KMS-11 (cell line): ENCODE data around the gene YWHAB.
"Not testable (repeated sequence)": the region's sequence is repeated elsewhere in the genome, so short reads cannot be mapped to it uniquely, and the experiment has no call there.

Source experiments
- H2AFZ ChIP-seq: fragments of 200-600 bp; sonication (generic); 2 replicates; pipeline ENCODE4 v1.6.1; 2016; ENCODE audit warnings: antibody characterized with exemption, mixed run types, low read depth
- H3K27ac ChIP-seq: fragments of 200-600 bp; sonication (generic); 2 replicates; pipeline ENCODE4 v1.6.1; 2016; ENCODE audit warnings: mild to moderate bottlenecking, mixed run types
- H3K27me3 ChIP-seq: fragments of 200-600 bp; sonication (generic); 2 replicates; pipeline ENCODE4 v1.6.1; 2017; ENCODE audit warnings: mild to moderate bottlenecking, low read depth, mixed run types, moderate library complexity; ENCODE audit not compliant: insufficient read depth
- H3K36me3 ChIP-seq: fragments of 200-600 bp; sonication (generic); 2 replicates; pipeline ENCODE4 v1.6.1; 2017; ENCODE audit warnings: mild to moderate bottlenecking, mixed run types; ENCODE audit not compliant: insufficient read depth
- H3K4me1 ChIP-seq: fragments of 200-600 bp; sonication (generic); 2 replicates; pipeline ENCODE4 v1.6.1; 2016; ENCODE audit warnings: mild to moderate bottlenecking, low read depth, mixed run types; ENCODE audit not compliant: poor library complexity, severe bottlenecking
- H3K4me2 ChIP-seq: fragments of 200-600 bp; sonication (generic); 2 replicates; pipeline ENCODE4 v1.7.0; 2016; ENCODE audit warnings: mild to moderate bottlenecking, mixed run types
- H3K4me3 ChIP-seq: fragments of 200-600 bp; sonication (generic); IDR thresholded peaks from 2 replicates; pipeline ENCODE4 v1.6.1; 2017; ENCODE audit warnings: low read depth, low read length, mixed read lengths; ENCODE audit not compliant: insufficient read depth
- H3K79me2 ChIP-seq: fragments of 200-600 bp; sonication (generic); 2 replicates; pipeline ENCODE4 v1.6.1; 2016; ENCODE audit warnings: low read depth, mixed run types; ENCODE audit not compliant: insufficient read depth
- H3K9ac ChIP-seq: fragments of 200-600 bp; sonication (generic); 2 replicates; pipeline ENCODE4 v1.6.1; 2016; ENCODE audit warnings: mild to moderate bottlenecking, mixed run types
- H4K20me1 ChIP-seq: fragments of 200-600 bp; sonication (generic); 2 replicates; pipeline ENCODE4 v1.6.1; 2016; ENCODE audit warnings: mild to moderate bottlenecking, mixed run types; ENCODE audit not compliant: insufficient read depth
- CTCF ChIP-seq: fragments of 200-600 bp; sonication (generic); conservative IDR thresholded peaks from 2 replicates; pipeline ENCODE4 v1.6.1; 2017; ENCODE audit warnings: low read depth, mild to moderate bottlenecking, antibody characterized with exemption, low read length, moderate library complexity, mixed read lengths

The YWHAB gene

GRCh38 chr20:44861531-44862006 is 23.9 kb upstream of the YWHAB start:
- H3K4me2 ChIP-seq, result no peak overlapping the region
- no peaks in the 10 kb centered on the region for H4K20me1 ChIP-seq
- no peaks in the 10 kb centered on the region for H3K4me1 ChIP-seq
- H3K36me3 ChIP-seq, result no peaks in the 10 kb centered on the region
- no peak overlapping the region for H3K27ac ChIP-seq
- H3K9ac ChIP-seq, result no peak overlapping the region
- H3K4me3 ChIP-seq, result no peak overlapping the region
- no peaks in the 10 kb centered on the region for H3K27me3 ChIP-seq
- H3K79me2 ChIP-seq, result no peaks in the 10 kb centered on the region
- no peak overlapping the region for H2AFZ ChIP-seq
- no peak for TF ChIP-seq CTCF

GRCh38 chr20:44862286-44862685 is 23.2 kb upstream of the YWHAB start:
- H2AFZ ChIP-seq, result no peak overlapping the region
- no peaks in the 10 kb centered on the region for H3K79me2 ChIP-seq
- no peaks in the 10 kb centered on the region for H3K27me3 ChIP-seq
- no peak overlapping the region for H3K9ac ChIP-seq
- H3K4me1 ChIP-seq, result no peaks in the 10 kb centered on the region
- H3K4me3 ChIP-seq, result no peak overlapping the region
- H3K4me2 ChIP-seq, result no peak overlapping the region
- no peaks in the 10 kb centered on the region for H4K20me1 ChIP-seq
- no peak overlapping the region for H3K27ac ChIP-seq
- no peaks in the 10 kb centered on the region for H3K36me3 ChIP-seq
- no peak for TF ChIP-seq CTCF

GRCh38 chr20:44863365-44864084 is 22.0 kb upstream of the YWHAB start:
- not testable (repeated sequence) for H4K20me1 ChIP-seq, H3K27ac ChIP-seq, H3K9ac ChIP-seq, H3K36me3 ChIP-seq, H3K79me2 ChIP-seq, H3K4me3 ChIP-seq, H3K4me2 ChIP-seq, H3K27me3 ChIP-seq, H3K4me1 ChIP-seq, H2AFZ ChIP-seq

GRCh38 chr20:44864493-44864892 is 21.0 kb upstream of the YWHAB start:
- not testable (repeated sequence) for H3K4me3 ChIP-seq, H3K79me2 ChIP-seq, H3K4me2 ChIP-seq, H4K20me1 ChIP-seq, H3K4me1 ChIP-seq, H3K27me3 ChIP-seq, H2AFZ ChIP-seq, H3K27ac ChIP-seq, H3K36me3 ChIP-seq, H3K9ac ChIP-seq

GRCh38 chr20:44866703-44867335 is 18.7 kb upstream of the YWHAB start:
- no peak overlapping the region for H3K27ac ChIP-seq
- H3K4me3 ChIP-seq, result no peak overlapping the region
- no peaks in the 10 kb centered on the region for H3K4me1 ChIP-seq
- H3K36me3 ChIP-seq, result no peaks in the 10 kb centered on the region
- TF ChIP-seq CTCF, result no peak
- H3K79me2 ChIP-seq, result no peaks in the 10 kb centered on the region
- peak overlapping the region; percentile 62 for H2AFZ ChIP-seq
- H3K27me3 ChIP-seq, result no peaks in the 10 kb centered on the region; the same call in 1 of the 2 replicates
- no peaks in the 10 kb centered on the region for H4K20me1 ChIP-seq
- H3K4me2 ChIP-seq, result peak overlapping the region; percentile 19
- no peak overlapping the region for H3K9ac ChIP-seq
